Left colon (tissue), 2 donors: Measurements from ENCODE around the gene DLX5. TPM values are rescaled to one million over a fixed set of nuclear protein-coding genes. Genes with fewer than 3 reads are reported as not detected.
A peak's percentile ranks its signal among the peaks of the same experiment; 100 is the strongest.

Experiments used
- ATAC-seq: fragments of 200-7000 bp; cut with Tn5 transposase; one replicate; pipeline ENCODE4 v1.9.1; 2020; ENCODE audit warnings: mild to moderate bottlenecking, moderate library complexity
- DNase-seq, 2 donors: peaks; one replicate each; pipeline ENCODE4 v3.0.0-alpha.2; 2020
- intact Hi-C, 2 donors: fragments of 100-400 bp; cut with DNase I in 1 of 2; cut with micrococcal nuclease in 1 of 2; formaldehyde crosslinking; loops; one replicate each; pipeline versions ENCODE4 v1.11.2 to v1.14.0; 2022; cut with DNase I, micrococcal nuclease
- total RNA-seq, 2 donors: library from RNA; stranded (reverse); fragmentation: NEBNext Ultra II Directional; extraction: Animal tissue kit (Norgen Biotek cat#: 25700); gene quantifications; one replicate each; pipeline ENCODE4 v1.2.1, GENCODE V29; 2021
- donor health status: DM: no; HTN: no; CAD: no.
- donor health status: DM: yes; HTN: yes; CAD: no.

Gene DLX5
- total RNA-seq, 2 donors from 2014 or later: not detected

GRCh38 chr7:97020601-97020995 lies 4.0 kb downstream of the DLX5 start:
- intact Hi-C loops: no loop called here
- no peak for DNase-seq
- no peak for ATAC-seq

DNA sequence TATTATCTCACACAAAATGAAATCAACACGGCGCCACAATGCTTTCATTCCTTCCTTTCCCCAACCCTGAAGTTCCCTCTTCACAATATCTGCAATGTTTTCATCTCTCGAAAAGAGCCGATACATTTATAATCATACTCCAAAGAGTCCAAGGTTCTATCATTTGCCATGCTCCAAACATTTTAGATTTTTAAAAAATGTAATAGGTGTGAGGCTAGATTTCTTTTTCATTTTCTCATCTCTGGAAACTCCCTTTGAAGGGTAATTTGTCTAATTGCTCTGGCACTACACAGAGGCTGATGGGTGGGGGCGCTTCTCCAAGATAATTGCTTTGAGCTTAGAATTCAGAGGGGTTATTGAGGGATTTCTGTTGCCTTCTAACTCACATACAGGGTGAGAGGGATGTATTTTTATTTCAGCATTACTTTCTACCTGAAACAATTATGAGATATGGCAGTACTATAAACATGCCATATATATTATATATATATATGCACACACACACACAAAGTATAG lies 4.9 kb downstream of the DLX5 start:
- ATAC-seq (no peak), DNase-seq (no peak)
- intact Hi-C loops: no loop called here

GRCh38 chr7:97018791-97019531 lies 5.7 kb downstream of the DLX5 start:
- ATAC-seq: no peak
- DNase-seq: no peak
- intact Hi-C loops: no loop called here

- ATAC-seq: no peak
- DNase-seq: no peak
- intact Hi-C loops: no loop called here
Measured at GRCh38 chr7:97018126-97018601, 6.5 kb downstream of the DLX5 start.

- DNase-seq (no peak), ATAC-seq (no peak)
- intact Hi-C loops: no loop called here
Measured at GRCh38 chr7:97017192-97018125, 7.2 kb downstream of the DLX5 start.

DNA sequence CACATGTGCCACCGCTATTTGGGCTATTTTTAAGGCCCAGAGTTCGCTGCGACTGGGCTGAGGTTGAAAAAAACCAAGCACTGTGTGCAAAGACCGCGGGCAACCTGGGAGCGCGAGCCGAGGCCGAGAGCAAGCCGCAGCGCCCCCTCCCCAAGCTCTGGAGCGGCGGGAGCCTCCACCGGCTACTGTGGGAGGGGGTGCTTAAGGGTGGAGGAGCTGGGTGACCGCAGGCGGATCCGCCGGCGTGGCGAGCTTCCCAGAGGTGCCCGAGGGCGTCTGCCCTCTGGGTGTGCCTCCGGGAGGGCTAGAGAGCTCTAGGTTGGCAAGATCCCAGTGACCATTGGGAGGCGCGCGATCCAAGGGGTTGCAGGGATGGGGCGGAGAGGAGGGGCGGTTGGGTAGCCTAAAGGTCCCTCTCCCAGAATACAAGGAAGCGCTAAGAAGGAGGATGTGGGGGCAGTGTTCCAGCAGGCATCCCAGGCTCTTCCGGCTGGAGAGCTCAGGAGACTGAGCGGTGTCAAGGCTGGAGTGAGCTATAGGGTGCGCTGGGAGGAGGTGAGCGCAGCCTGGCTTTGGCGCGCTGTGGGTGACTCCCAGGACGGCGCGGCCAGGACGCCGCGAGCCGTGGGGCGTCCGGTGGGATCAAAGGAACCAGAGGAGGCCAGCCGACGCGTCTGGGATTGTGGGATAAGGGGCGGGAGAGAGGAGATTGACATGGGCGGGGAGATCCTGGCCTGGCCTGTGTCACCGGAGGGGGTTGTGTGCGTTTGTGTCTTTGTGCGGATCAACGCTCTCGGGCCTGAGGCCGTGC lies 8.0 kb downstream of the DLX5 start:
- intact Hi-C loops: no loop called here
- ATAC-seq (peak; percentile 13), DNase-seq (no peak)

DNA sequence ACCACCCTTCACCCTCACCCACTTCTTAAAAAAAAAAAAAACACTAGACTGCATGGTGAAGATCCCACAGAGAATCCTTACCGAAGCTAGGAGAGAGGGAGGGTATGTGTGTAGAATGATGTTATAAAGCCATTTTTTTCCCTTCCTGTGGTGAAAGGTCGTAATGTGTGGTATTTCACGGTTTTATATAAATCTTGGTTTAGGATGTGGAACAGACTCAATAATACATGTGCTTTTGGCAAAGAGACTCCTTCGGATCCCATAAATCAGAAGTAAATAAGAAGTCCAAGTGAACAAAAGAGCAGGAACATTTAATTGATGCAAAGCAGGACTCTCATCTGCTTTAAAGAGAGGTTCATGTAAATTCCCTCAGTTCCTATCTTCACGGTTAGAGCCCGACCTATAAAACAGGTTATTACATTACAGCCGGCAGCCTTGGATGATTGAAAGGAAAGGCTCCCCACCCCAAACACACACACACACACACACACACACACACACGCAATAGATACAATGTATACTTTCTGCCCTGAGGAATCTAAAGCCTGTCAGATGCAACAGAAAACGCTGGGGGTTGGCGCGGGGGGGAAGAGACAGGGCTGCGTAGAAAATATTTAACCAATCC lies 8.8 kb downstream of the DLX5 start:
- intact Hi-C loops: no loop called here
- ATAC-seq (peak; percentile 34), DNase-seq (no peak)

DNA sequence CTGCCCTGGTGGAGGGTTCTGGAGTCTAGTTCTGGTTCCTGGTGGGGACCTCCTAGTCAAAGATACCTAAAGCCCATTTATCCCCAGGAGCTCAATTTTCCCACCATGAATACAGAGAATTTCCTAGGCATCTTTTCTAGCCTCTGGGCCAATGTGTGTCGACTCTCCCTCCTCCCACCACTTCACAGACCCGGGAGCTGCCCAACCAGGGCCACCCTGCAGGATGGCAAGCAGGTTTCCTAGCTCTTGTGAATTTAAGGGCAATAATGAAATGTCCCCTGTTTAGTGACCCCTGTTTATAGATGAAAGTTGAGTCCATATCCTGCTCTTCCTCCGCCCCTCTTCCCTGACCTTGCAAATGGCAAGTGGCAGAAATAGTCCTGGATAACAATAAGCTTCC lies 9.4 kb downstream of the DLX5 start:
- DNase-seq: no peak
- ATAC-seq: no peak
- intact Hi-C loops: no loop called here

DNA sequence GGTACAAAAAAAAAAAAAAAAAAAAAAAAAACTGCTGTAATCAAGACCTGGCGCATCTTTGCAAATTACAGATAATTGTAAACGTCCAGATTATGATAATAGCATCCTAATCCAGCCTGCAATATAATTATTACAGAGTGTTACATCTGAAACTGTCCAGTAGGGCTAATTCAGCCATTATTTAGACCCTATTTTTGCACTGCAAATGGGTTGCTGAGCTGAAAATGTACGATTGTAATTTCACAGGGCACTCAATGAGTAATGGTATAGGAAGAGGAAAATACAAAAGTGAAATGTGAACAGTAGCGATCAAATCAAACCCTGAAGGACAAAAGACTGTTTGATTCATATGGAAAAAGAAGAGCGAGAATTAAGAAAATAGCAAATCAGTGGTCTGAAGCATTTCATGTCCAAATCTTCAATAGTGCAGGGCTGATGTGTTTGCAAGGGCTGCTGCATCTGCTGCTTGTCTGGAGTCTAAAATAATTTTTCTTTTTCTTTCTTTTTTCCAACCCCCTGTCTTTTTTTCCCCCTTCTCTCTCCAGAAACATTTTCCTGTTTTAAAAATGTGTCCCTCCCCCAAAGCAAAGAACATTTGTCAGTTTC lies 10.4 kb downstream of the DLX5 start:
- no peak for ATAC-seq
- intact Hi-C loops: no loop called here
- no peak for DNase-seq

DNA sequence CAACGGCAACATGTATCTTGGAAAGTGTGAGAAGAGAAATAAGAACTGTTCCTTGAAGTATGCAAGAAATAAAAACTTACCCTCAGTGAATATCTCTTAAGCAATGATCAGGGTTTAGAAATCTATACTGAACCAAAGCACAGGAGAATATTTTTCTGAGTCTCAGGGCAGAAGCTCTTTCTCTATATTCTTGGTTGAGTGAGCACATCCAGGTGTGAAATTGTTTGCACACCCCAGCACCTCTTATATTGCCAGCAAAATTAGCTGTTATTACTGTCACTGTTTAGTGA lies 10.8 kb downstream of the DLX5 start:
- intact Hi-C loops: no loop called here
- ATAC-seq (no peak), DNase-seq (no peak)

- no peak for DNase-seq
- intact Hi-C loops: no loop called here
- ATAC-seq: no peak
Measured at GRCh38 chr7:97013134-97013844, 11.3 kb downstream of the DLX5 start.

- DNase-seq (no peak), ATAC-seq (no peak)
- intact Hi-C loops: no loop called here
Measured at GRCh38 chr7:97012365-97013133, 12.1 kb downstream of the DLX5 start.

- DNase-seq: no peak
- intact Hi-C loops: no loop called here
- no peak for ATAC-seq
Measured at GRCh38 chr7:97011536-97012364, 12.9 kb downstream of the DLX5 start.

GRCh38 chr7:97011104-97011503 lies 13.5 kb downstream of the DLX5 start:
- intact Hi-C loops: no loop called here
- ATAC-seq (no peak), DNase-seq (no peak)

- no peak for DNase-seq
- intact Hi-C loops: no loop called here
- ATAC-seq: no peak
Measured at GRCh38 chr7:97009753-97010732, 14.6 kb downstream of the DLX5 start.
